GM19452 (cell line): Measurements from ENCODE around the gene CIP2A.
"Not testable (repeated sequence)": the region's sequence is repeated elsewhere in the genome, so short reads cannot be mapped to it uniquely, and the experiment has no call there.

ENCODE experiments used
- ATAC-seq: cut with Tn5 transposase; IDR thresholded peaks from one replicate; pipeline ENCODE4 v1.9.1; 2021; ENCODE audit not compliant: unreplicated experiment

Gene CIP2A

DNA sequence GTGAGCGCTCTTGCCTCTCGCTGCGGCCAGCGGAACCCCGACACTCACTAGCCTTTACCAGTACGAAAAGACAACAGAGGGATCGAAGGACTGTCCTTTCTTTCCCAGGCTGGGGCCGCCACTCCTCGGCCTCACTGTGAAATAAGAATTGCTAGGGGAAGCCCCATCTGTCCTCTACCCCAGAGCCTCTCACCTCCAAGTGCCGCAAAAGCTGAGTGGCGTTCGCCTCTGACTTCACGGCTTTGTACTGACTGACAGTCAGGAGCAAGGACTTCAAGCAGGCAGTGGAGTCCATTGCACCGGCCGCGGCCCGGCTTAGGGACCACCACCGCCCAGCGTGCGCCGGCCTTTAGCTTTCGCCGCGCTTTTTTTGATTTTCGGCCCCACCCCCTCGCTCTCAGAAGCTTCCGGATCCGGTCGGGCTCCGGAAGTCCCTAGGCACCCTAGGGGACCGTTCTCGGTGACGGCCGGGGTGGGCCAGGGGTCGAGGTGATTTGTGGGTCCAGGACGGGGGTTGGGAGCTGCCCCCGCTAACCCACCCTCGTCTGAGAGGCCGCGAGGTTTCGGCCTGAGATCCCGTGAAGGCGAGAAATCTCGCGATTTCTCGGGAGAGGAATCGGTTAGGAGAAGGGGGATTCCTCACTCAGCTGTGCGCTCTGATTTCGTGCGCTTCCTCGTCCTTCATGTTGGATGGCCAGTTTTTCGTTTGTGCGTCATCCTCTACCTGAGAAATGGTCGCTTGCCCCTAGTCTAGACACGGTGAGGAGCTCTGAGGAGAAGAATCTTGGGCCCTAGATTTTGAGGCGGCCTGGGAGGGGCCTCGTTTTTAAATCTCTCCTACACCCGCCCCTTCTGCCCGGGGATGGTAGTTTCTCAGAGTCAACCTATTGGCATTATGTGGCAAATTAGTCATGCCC is at the start of gene CIP2A, which contains the start of gene DZIP3:
Gene CIP2A, minus strand, starts transcription at position 358 of the 917 bp plus-strand sequence. Its CDS starts 63 bp downstream, at position 295.
Gene DZIP3, plus strand, starts transcription at position 642 of the 917 bp plus-strand sequence. CDS start 15,685 bp downstream, outside the sequence.
- peak; percentile 93 for ATAC-seq

DNA sequence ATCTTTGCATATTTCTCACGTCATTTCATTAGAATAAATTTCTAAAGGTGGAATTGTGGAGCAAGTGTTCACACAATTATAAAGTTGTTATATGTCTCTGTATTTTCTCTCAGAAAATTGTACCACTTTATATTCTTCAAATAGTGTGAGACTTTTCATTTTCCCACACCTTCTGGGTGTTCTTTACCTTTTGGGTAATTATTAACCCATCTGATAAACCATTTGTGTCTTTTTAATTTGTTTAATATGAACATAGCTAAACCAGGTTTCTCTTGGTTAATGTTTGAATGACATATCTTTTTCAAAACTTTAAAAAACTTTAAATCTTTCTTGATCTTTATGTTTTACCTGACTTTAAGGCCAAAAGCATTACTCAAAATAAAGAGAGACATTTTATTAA is 40.7 kb upstream of the CIP2A start:
- ATAC-seq: no peak

DNA sequence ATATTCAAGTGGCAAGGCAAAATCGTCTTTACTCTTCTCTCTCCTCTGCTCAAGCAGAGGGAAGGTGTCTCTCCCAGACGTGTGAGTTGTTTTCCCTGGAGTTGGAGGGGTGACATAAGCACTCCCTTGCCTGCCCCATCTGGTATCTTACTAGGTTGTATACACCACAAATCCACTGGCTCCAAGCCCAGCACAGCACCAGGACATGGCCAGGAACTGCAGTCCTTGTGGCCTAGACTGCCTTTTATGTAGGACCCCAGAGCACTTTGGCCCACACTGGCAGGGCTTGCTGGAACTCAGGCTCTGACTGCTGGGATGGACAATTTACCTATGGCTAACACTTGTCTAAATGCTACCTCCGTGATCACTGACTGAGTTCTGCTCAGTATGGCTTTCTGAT is 34.3 kb upstream of the CIP2A start:
- no peak for ATAC-seq

DNA sequence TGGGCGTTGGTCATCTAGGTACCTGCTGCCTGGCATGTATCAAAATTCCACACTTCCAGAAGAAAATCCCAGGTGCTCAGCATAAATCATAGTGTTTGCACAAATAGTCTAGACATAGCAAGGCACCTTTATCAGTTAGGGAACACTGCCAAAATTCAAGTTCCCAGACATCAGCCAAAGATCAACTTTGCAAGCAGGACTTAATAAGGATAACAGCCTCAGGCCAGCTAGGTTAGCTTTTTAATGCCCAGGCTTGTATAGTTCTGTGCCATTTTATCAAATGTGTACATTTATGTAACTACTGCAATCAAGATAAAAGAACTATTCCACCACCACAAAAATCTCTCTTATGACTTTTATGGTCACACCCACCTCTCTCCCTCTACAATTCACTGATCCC is 31.0 kb upstream of the CIP2A start:
- no peak for ATAC-seq

DNA sequence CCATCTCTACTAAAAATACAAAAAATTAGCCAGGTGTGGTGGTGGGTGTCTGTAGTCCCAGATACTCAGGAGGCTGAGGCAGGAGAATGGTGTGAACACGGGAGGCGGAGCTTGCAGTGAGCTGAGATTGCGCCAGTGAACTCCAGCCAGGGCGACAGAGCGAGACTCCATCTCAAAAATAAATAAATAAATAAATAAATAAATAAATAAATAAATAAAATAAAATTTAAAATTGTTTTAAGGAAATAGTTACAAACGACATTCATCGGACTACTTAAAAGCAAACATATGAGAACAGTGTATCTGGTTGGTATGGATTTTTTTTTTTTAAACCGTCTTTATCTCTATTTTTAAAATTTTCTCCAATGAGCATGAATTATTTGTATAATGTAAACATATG is 26.9 kb upstream of the CIP2A start:
- ATAC-seq: not testable (repeated sequence)

DNA sequence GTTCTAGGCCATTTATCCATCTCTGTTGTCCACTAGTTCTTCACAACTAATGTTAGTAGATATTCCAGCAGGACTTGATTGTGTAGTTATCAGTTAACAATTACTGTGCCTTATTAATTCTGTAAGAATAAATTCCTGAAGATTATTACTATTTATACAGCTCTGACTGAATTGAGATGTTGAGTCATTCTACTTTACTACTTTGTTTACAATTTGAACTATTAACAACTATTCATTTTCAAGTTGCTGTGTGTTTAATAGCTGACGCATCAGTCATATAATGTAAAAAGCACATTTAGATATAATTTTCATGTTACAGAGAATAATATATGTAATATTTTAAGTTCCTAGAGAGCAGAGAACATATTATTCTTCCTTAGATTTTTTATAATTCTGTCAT is 21.4 kb upstream of the CIP2A start:
- no peak for ATAC-seq

DNA sequence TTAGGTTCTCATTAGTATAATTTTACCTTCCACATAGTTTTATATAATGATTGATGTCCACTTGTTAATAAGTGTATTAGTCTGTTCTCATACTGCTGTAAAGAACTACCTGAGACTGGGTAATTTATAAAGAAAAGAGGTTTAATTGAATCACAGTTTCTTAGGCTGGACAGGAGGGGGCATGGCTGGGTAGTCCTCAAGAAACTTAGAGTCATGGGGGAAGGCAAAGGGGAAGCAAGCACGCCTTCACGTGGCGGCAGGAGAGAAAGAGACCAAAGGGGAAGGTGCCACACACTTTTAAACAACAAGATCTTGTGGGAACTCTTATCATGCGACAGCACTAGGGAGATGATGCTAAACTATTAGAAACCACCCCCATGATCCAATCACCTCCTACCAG is 19.5 kb upstream of the CIP2A start:
- no peak for ATAC-seq

DNA sequence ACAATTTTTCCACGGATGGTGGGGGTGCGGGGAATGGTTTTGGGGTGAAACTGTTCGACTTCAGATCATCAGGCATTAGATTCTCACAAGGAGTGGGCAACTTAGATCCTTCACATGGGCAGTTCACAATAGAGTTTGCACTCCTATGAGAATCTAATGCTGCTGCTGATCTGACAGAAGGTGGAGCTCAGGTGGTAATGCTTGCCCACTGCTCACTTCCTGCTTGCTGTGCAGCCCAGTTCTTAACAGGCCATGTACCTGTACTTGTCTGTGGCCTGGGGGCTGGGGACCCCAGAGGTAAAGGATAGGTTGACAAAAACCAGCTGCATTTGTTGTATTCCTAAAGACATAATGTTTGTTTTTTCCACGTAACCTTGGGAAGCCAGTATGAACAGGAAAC is 16.3 kb upstream of the CIP2A start:
- ATAC-seq: no peak

DNA sequence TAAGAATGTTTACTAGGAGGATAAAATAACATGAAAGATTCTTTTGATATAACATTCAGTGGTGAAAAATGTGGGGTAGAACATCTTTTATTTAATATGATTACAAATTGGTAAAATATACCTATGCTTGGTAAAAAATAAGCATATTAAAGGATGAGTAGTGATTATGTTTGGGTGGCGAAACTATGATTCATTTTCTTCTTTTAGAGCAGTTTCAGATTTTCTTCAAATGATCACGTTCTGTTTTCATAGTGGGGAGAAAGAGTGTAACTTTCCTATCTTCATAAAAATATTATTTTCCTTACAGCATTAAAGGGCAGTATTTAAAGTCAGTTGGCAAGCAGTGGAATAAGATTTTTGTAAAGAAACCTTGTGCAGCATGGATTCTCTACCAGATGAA is 15.8 kb upstream of the CIP2A start:
- ATAC-seq: no peak

GRCh38 chr3:108603691-108604090 is 14.5 kb upstream of the CIP2A start:
- ATAC-seq: no peak

GRCh38 chr3:108602935-108603294 is 13.7 kb upstream of the CIP2A start:
- no peak for ATAC-seq

DNA sequence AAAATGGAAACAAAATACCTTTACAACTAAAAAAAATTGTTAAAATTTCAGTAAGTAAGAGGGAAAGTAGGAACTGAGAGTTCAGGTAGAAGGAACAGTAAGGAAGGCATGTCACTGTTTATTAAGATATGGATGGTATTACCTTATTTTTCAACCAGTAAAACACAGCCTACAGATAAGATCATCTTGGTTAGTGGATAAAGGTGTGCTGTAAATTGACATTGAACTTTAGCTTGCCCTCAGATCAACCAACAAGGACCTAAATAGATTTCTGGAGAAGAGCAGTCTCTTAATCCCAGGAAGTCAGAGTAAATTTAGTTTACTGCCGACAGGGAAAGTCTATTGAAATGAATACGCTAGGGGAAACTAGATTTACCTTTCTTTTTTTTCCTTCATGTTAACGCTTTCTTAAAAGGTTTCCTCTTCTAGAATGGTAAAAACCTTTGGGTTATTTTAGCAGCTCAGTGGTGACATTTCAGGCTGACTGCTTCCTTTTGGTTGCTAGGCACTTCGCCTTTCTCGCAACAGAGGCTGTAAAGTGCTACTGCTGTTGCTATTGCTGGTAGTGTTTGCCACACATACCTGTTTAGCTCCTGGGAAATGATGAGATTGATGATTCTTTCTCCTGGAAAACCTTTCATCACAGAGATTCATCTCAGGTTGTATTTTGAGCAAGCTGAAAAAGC is 13.2 kb upstream of the CIP2A start:
- peak; percentile 52 for ATAC-seq

GRCh38 chr3:108599677-108600409 is 10.6 kb upstream of the CIP2A start:
- no peak for ATAC-seq

DNA sequence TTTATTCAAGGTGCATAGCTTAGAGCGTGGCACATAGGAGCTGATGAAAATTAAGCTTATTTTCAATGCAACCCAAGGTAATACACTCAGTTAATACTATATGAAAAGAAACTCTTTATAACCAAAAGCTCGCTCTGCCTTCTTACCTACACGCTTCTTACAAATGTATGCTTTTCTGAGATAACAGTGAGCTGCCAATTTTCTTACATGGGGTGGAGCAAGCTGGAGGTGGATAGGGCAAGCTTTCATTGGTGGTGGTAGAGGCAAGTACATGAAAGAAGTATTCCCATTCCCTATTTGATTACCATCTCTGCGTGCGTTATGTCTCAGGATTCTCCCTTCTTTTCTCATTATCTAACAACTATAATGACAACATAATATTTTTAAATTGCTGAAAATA is 9.1 kb upstream of the CIP2A start:
- ATAC-seq: no peak

GRCh38 chr3:108595321-108595720 is 6.1 kb upstream of the CIP2A start:
- ATAC-seq: no peak

DNA sequence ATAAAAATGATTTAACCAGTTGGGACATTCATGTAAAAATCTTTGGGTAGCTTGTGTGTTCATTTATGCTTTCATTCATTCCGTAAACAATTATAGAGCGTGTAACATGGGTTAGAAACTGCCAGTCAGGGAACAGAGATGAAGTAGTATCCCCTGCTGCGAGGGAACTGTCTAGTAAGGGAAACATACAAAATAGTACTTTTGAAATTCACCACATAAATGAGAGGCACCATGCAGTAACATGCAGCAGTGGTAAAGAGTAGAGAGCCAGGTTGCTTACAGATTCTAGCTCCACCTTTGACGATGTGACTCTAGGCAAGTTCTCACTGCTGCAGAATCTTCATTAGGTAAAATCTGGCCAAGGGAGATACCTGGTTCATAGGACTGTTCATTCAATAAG is 1.2 kb upstream of the CIP2A start:
- no peak for ATAC-seq

DNA sequence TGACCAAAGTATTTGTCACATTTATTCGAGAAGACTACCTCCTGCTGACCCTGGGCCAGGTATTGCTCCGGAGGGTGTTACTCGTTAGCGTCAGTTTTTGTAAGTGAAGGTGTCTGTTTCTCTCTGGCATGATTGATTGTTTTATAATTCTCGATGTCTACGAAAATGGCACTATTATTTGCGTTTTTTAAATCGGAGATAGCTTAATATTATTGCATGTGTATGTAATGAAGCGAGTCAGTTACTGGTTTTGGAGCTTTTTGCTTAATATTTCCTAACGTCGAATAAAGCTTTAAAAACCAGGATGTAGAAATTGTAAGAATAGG is 723 bp upstream of the CIP2A start:
- ATAC-seq: no peak

DNA sequence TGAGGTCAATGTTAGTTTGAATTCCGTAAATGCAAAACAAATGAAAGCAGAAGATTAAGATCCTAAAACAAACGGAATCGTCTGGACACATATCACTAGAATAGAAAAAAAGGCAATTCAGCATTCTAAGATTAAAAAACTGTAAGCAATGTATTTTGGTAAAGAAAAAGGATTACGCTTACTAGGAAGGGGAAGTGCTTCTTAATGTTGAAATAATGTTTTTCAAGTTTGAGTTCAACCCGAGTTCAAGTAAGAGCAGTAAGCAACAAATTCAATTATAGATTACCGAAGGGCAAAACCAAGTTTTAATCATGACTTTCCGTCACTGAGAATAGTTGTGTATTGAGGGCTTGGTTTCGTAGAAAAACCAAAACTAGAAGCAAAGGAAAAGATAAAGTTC is 637 bp downstream of the CIP2A start:
- ATAC-seq: no peak

DNA sequence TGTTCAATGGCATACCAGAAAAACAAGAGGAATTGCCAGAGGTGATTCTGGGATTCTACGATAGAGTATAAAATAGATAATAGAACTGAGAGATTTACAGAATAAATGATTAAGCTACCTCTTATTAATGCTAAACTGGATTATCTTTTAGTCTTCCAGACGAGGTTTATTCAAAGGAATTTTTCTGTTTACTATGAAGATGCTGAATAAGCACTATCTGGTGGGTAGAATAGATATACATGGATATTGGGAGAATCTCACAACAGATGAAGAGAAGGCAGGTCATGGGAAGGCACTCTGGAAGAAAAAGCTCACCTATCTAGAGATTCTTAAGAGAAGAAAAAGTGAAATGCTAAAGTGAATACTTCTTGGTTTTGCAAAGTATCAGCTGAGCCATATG is 11.2 kb downstream of the CIP2A start:
- ATAC-seq: no peak

DNA sequence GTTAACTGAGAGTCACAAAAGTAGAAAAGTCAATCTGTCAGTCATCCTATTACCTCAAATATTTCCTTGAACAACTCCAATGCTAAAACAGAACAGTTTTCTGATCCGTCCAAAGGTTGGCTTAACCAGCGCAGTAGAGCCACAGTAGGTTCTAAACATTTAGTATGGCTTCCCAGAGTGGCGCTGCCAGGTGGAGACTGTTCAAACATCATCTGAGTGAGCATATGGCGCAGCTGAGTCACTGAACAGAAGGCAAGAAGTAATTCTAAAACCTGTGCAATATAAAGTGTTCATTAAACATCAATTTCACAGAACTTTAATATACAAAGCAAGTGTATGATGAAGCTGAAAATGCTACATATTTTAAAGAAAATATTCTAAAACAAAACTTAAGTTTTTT is 19.9 kb downstream of the CIP2A start:
- ATAC-seq: no peak

GRCh38 chr3:108566599-108566998 is 22.6 kb downstream of the CIP2A start:
- ATAC-seq: no peak

- no peak for ATAC-seq
These were observed 23.7 kb downstream of the CIP2A start for GRCh38 chr3:108565506-108565905.
